Right renal cortex interstitium (tissue), 3 donors: ENCODE results near the gene PTPRG. TPM values are rescaled to one million over a fixed set of nuclear protein-coding genes. Genes with fewer than 3 reads are reported as not detected.

Experiments
- DNase-seq, 3 donors: peaks; one replicate each; pipeline ENCODE4 v3.0.0-alpha.2; 2013; ENCODE audit warnings: low read depth in 3 of 3, low spot score in 2 of 3
- polyA plus RNA-seq, 3 donors: library from polyadenylated mRNA; unstranded; fragments of 120-200 nt; gene quantifications; one replicate each; pipeline ENCODE4 v1.2.1, GENCODE V29; 2013; ENCODE audit not compliant: insufficient read length in 3 of 3

PTPRG gene
- polyA plus RNA-seq, 3 donors: 87.3 to 97.7 (median 93.7) TPM

- no peak for DNase-seq
These were observed 417.4 kb downstream of the PTPRG start for GRCh38 chr3:61978460-61979419.

- DNase-seq: peak in 2 of 3 donors; percentile 12 to 40
These were observed 418.3 kb downstream of the PTPRG start for GRCh38 chr3:61979638-61980037.

- peak in 1 of 3 donors; percentile 25 for DNase-seq
These were observed 418.7 kb downstream of the PTPRG start for GRCh38 chr3:61980041-61980440.

DNA sequence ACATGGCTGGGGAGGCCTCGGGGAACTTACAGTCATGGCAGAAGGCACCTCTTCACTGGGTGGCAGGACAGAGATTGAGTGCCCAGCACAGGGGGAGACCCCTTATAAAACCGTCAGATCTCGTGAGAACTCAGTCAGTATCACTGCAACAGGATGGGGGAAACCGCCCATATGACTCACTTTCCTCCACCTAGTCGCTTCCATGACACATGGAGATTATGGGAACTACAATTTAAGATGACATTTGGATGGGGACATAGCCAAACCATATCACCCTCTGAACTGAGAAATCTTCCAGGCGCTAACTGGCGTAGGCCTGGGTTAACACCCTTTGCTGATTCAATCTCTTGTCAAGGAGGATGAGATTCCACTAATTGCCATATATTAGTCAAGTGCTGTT, 419.7 kb downstream of the PTPRG start:
- no peak for DNase-seq

DNA sequence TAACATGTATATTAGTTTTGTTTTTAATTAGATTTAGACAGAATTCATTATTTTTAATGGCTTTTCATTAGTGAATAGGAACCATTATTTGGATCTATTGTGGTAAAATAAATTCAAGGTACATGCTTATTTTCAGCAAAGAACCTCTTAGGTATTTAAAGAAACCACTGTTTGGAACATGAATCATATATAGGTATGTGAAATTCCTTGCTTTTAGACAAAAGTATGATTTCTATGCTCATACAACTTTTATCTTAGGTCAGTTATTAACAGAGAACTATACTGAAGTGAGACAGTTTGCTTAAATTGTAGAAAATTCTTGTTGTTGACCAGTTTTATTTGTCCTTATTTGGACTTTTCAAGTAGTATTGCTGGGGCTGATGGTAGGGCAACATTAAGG, 422.1 kb downstream of the PTPRG start:
- no peak for DNase-seq

- DNase-seq: no peak
These were observed 423.6 kb downstream of the PTPRG start for GRCh38 chr3:61985020-61985419.

- no peak for DNase-seq
These were observed 425.1 kb downstream of the PTPRG start for GRCh38 chr3:61986473-61986872.

DNA sequence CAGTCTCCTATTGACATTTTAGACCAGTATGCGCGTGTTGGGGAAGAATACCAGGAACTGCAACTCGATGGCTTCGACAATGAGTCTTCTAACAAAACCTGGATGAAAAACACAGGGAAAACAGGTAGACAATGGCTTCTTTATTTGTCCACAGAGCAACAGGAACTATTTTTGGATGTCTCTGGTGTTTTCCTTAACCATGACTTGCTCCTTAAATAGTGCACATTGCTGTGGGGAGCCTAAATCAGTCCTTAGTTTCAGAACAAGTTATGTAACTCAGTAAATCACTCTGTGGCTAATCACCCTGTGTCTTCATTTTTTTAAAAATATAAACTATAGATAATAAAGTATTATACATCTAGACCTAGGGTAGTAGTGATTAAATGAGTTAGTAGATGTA, 428.3 kb downstream of the PTPRG start:
- DNase-seq: no peak

- no peak for DNase-seq
These were observed 429.1 kb downstream of the PTPRG start for GRCh38 chr3:61990327-61991027.

- no peak for DNase-seq
These were observed 430.3 kb downstream of the PTPRG start for GRCh38 chr3:61991706-61992105.

DNA sequence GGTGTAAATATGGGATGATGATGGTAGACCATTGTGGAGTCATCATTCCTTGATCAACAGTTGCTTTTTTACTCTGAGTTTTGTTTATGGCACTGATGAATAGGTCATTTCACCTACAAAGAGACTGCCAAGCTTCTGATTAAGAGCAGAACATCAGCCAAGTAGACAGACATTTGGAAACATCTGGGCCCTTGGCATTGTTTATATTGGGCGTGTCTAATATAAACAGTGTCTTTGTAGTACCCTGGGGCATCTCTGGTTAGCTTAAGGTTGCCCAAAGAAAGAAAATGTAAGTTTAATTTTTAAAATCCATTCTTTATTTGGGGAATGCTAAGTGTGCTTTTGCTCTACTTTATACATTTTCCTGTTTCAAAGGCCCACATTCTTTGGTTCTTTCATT, 435.0 kb downstream of the PTPRG start:
- no peak for DNase-seq

DNA sequence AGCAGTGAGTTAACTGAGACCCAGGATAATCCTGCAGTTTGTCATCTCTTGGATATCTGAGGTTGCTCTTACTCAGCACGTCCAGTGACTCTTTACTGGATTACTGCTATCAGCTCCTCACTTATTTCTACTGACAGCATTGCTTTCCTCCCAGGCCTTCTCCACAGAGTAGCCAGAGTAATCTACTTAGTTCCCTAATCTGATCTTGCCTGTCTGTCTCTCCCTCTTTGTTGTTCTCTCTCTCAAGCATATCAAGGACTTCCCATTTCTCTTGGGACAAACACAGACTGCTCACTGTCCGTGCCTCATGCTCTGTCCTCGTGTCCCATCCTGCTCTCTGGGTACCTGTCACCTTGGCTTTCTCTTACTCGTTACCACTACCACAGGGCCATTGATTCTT, 435.7 kb downstream of the PTPRG start:
- no peak for DNase-seq

- no peak for DNase-seq
These were observed 442.5 kb downstream of the PTPRG start for GRCh38 chr3:62003835-62004234.

GRCh38 chr3:62007036-62007435, 445.7 kb downstream of the PTPRG start:
- no peak for DNase-seq

DNA sequence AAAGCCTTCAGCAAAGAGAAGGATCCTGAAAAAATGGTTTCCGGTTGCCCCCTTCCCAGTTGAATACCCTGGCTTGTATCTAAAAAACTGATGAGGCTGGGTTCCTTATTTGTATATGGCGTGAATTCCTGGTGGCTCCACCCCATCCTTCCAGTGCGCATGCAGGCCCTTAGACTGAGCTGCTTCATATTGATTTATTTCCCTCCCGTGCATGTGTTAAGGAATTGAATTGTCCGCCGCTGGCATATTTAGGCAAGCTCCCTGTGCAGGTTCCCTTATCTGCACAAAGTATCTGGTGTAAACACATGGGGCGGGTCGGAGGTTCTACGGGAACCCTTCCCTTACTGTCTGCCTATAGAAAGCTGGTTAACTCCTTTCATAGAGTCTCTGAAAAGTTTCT, 449.6 kb downstream of the PTPRG start:
- no peak for DNase-seq

DNA sequence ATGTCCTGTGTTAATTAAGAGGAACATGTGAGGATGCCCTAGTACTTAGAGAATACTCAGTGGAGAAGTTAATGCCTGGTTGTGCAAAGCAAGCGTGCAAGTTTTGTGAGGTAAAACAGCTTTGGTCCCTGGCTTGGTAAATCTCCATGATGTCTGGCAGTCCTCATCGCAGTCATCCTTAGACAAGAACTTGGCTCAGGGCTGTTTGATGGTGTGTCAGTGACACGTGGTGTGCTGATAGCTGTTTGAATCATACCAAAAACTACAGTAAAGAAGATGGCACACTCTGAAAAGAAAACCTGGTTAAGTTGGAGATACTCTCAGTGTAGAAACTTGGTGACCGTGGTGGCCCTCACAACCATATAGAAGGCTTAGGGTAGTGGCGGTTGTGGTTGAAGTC, 450.3 kb downstream of the PTPRG start:
- DNase-seq: no peak

DNA sequence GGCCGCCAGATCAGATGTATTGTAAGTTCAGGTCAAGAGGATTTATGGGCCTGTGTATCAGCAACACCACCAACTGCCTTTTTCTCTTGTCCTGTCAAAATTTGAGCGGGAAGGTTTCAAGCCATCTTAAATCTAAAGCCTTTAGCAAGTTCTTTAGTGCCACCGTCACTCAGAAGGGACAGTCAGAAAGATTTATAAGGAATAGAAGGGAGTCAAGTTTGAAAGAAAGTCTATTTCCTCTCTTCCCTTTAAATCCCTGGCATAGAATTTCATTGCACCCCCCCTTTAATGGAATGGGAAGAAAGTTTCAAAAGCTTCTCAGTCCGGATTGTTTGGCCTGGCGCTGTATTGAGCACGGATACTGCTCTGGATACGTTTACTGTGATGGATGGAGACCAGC, 452.6 kb downstream of the PTPRG start:
- peak in 2 of 3 donors; percentile 31 to 57 for DNase-seq

GRCh38 chr3:62015111-62015510, 453.7 kb downstream of the PTPRG start:
- no peak for DNase-seq

DNA sequence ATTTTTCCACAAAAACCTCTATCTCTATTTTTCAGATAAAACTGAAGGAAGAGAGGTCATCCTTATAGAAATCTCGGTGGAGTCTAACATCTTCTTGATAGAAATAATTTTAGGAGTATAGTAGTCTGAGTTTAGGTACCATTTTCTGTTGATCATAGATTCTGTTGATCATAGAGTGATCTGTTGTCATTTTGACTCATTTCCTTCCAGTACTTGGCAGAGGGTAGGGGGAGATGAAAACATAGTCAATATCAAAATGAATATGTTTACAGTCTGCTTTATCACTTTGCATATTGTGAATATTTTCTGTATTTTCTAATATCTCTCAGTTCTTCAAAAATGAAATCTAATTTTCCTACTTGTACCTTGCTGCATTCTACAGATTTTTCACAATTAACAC, 458.5 kb downstream of the PTPRG start:
- no peak for DNase-seq

DNA sequence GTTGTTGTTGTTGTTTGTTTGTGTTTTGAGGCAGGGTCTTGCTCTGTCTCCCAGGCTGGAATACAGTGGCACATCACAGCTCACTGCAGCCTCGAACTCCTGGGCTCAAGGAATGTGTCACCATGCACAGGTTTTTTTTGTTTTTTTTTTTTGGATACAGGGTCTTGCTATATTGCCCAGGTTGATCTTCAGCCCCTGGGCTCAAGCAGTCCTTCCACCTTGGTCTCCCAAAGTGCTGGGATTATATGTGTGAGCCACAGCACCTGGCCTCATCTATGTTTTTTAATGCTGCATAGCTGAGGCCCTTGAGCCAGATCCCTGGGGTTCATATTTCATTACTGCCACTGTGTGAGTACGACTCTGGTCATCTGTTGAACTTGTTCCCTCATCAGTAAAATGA, 459.3 kb downstream of the PTPRG start:
- no peak for DNase-seq

- no peak for DNase-seq
These were observed 460.9 kb downstream of the PTPRG start for GRCh38 chr3:62022312-62022711.

GRCh38 chr3:62024882-62025281, 463.5 kb downstream of the PTPRG start:
- no peak for DNase-seq
